Right renal pelvis (tissue), 4 donors: ENCODE results near the gene FHAD1. TPM values are rescaled to one million over a fixed set of nuclear protein-coding genes. Genes with fewer than 3 reads are reported as not detected.
A peak's percentile ranks its signal among the peaks of the same experiment; 100 is the strongest.

Experiments used
- DNase-seq, 4 donors: peaks; one replicate each; pipeline ENCODE4 v3.0.0-alpha.2; 2013; ENCODE audit warnings: low read depth in 4 of 4, low spot score in 3 of 4, missing footprints in 1 of 4
- polyA plus RNA-seq, 4 donors: library from polyadenylated mRNA; unstranded; fragments of 120-200 nt; gene quantifications; one replicate each; pipeline ENCODE4 v1.2.1, GENCODE V29; 2013; ENCODE audit not compliant: insufficient read length in 4 of 4

Gene FHAD1
- polyA plus RNA-seq, 4 donors = 2.8 to 3.9 (median 3.3) TPM

GRCh38 chr1:15245593-15246360 is 1.2 kb upstream of the FHAD1 start:
- DNase-seq = peak in 1 of 4 donors; percentile 26

- no peak for DNase-seq
These were observed 1.2 kb downstream of the FHAD1 start for GRCh38 chr1:15248216-15248615.

DNA sequence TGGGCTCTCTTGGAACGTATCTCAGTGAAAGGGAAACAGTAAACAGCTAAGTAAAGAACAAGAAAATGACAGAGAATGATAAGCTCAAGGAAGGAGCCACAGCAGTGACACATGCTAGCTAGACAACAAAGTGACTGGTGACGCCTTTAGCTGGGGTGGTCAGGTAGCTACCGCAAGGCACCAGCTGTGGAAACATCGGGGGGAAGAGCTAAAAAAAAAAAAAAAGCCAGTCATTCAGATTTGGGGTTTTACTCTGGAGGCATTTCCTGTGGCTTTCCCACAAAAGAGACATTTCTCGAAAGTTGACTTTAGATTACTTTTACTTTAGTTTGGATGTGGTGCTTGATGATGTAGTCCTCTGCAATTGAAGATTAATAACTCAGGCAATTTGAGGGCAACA is 2.1 kb downstream of the FHAD1 start:
- DNase-seq = no peak

DNA sequence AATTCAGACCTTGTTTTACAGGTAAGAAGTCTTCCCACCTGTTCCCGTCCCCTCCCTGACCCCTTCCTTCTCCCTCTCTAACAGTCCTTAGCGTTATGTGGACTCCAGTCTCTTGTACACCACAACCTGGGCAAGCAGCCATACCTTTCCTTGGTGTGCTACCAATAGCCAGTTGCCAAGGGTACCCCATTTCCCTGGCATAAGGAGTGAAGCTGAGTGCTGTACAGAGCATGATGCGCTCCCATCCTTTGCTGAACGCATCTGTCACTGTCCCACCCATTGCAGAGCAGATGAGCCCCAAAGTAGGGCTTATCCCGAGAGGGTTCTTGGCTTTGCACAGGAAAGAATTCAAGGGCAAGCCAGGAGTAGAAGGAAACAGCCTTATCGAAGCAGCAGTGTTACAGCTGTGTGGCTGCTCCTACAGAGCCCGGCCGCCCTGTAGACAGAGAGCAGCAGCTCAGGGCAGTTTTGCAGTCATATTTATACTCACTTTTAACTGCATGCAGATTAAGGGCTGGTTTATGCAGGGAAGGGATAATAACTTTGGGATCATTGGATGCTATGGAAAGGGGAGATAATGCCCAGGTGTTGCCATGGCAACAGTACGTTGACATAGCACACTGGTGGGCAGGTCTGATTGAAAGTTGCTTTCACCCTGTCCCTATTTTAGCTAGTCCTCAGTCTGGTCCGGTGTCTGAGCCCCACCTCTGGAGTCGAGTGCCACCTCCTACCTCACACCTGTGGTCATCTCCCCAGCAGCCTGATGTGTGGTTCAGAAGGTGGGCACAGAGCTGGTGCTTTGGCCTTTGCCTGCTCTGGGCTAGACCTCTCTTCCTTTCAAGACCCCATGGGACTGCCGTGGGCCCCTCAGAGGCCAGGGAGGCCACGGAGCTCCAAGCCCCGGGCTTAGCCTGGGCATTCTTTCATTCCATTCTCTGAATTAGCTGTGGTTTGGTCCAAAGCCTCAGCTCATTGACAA is 5.1 kb downstream of the FHAD1 start:
- DNase-seq = no peak

GRCh38 chr1:15254559-15254958 is 7.5 kb downstream of the FHAD1 start:
- DNase-seq = no peak

GRCh38 chr1:15255582-15256149 is 8.6 kb downstream of the FHAD1 start:
- DNase-seq = no peak

DNA sequence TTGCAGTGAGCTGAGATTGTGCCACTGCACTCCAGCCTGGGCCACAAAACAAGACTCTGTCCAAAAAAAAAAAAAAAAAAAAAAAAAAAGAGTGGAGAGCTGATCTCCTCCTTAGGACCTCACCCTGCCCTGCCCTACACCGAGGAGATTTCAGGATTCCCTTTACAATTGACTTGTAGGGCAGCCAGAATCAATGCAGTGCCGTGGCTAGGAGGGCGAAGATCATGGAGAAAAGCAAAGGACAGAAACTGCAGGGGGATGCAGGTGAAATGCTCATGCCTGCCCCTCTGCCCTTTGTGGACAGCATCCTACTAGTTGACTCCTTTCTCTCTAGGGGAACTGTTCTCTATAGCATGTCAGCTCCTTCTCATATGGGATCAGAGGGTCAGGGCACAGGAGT is 9.6 kb downstream of the FHAD1 start:
- DNase-seq = no peak

- DNase-seq = no peak
These were observed 10.3 kb downstream of the FHAD1 start for GRCh38 chr1:15257309-15257708.

DNA sequence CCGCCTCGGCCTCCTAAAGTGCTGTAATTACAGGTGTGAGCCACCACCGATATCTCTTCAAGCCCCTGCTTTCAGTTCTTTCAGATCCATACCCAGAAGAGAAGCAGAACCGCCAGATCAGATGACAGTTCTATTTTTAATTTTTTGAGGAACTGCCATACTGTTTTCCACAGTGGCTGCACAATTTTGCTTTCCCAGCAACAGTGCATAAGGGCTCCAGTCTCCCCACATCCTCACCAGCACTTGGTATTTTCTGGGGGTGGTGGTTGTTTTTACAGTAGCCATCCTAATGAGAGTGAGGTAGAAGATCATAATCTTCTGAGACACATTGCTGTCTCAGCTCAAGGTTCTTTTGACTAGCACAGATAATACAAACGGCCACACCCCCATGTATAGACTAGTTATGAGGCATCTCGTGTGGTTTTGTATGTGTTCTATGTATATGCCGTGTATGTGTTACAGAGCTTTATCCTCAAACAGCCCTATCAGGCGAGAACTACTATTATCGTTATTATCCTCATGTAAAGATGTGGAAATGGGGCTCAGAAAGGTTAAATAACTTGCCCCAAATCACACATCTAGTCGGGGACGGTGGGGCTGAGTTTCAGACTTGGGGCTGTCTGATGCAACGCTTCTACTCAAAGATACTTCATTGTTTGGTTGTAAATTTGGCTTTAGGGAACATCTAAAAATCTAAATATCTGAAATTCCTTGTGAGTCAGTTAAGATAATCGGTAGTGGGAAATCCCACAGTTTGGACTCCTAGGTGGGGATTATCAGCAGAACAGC is 12.0 kb downstream of the FHAD1 start:
- no peak for DNase-seq

- DNase-seq = no peak
These were observed 12.6 kb downstream of the FHAD1 start for GRCh38 chr1:15259622-15260007.

GRCh38 chr1:15260418-15261154 is 13.6 kb downstream of the FHAD1 start:
- DNase-seq = no peak

DNA sequence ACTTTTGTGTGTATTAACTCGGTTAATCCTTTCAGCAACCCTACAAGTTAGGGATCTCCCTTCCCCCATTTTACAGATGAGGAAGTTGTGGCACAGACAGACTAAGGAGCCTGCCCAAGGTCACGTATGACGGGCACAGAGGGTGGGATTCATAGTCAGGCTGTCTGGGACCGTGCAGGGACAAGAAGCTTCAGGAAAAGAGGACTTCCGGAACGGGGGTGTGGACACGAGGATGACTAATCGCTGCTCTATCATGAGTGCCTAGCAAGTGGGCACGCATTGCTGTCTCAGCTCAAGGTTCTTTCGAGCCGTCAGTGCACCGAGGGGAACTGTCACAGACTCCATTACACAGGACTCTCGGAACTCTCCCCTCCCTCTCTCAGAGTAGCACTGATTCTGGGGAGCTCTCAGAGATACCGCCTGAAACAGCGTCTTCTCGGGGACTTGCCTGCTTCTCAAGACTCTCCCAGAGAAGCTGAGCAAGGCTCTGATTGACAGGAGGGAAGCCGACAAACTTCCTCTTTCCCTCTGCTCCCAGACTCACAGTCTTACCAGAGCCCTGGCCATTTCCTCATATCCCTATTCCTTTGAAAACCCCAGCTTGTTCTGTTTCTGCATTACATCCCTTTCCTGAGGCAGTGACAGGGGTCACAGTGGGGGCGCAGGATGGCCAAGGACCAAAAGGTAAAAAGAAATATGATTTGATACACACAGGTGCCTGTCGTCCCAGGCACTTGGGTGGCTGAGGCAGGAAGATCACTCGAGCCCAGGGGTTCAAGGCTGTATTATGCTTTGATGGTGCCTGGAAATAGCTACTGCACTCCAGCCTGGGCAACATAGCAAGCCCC is 14.4 kb downstream of the FHAD1 start:
- no peak for DNase-seq

GRCh38 chr1:15262003-15262377 is 15.0 kb downstream of the FHAD1 start:
- no peak for DNase-seq

- no peak for DNase-seq
These were observed 15.7 kb downstream of the FHAD1 start for GRCh38 chr1:15262706-15263105.

- DNase-seq = no peak
These were observed 17.7 kb downstream of the FHAD1 start for GRCh38 chr1:15264769-15265168.

- no peak for DNase-seq
These were observed 24.2 kb downstream of the FHAD1 start for GRCh38 chr1:15271196-15271595.

DNA sequence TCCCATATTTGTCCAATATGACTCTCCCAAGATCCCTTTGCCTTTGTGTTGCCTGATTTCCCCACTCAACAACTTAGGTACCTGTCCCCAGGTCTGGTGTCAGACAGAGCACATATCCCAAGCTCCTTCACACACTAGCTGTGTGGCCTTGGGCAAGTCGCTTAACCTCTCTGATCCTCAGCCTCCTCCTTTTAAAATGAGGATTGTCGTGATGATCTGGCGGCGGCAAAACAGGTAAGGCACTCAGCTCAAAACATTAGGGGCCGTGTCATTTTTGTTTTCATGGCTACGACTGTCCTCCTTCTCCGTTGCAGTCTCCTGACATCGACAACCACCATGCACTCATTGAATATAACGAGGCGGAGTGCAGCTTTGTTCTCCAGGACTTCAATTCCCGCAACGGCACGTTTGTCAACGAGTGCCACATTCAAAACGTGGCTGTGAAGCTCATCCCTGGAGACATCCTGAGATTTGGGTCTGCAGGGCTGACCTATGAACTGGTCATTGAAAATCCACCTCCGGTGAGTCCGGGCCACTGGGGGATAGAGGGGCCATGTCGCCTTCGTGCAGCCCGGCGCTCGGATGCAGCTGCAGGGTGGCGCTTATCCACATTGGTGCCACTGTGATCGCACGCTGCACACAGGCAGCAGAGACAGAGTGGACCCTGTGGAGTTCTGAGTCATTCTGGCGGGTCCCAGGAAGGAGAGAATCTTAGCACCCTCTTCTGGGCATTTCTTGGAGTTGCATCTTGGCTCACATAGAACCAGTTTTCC is 25.2 kb downstream of the FHAD1 start:
- peak; percentile 51 to 71 (median 68) for DNase-seq

DNA sequence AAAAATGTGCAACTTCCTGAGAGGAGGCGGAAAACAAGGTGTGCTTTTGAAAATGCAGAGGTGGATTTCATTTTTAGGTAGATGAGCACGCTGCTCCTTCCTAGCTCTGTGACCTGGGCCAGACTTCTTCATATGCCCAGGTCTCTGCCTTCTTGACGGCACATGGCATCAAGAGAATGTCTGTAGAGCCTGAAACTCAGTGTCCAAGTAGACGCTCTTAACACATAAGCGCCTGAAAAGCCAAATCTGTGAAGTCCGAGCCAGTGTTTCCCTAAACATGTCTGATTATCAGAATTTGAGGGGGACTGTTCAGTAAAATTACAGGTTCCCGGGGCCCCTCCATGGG is 25.7 kb downstream of the FHAD1 start:
- no peak for DNase-seq
